Mucosa of descending colon (tissue), 3 donors: ENCODE measurements around the gene POTEJ. TPM values are rescaled to one million over a fixed set of nuclear protein-coding genes. Genes with fewer than 3 reads are reported as not detected.
"Not testable (repeated sequence)": the region's sequence is repeated elsewhere in the genome, so short reads cannot be mapped to it uniquely, and the experiment has no call there.

ENCODE experiments used
- ATAC-seq: fragments of 200-7000 bp; cut with Tn5 transposase; one replicate; pipeline ENCODE4 v1.9.1; 2020; ENCODE audit warnings: mild to moderate bottlenecking, moderate library complexity
- DNase-seq, 3 donors: peaks; one replicate each; pipeline ENCODE4 v3.0.0-alpha.2; 2020
- H3K36me3 ChIP-seq: fragments of 200-600 bp; one replicate; pipeline ENCODE4 v1.8.0; 2021; ENCODE audit warnings: low read depth, mild to moderate bottlenecking
- H3K4me1 ChIP-seq: fragments of 200-600 bp; one replicate; pipeline ENCODE4 v1.8.0; 2021; ENCODE audit warnings: low read depth, mild to moderate bottlenecking
- H3K4me3 ChIP-seq: fragments of 200-600 bp; one replicate; pipeline ENCODE4 v1.8.0; 2021; ENCODE audit warnings: mild to moderate bottlenecking
- H3K9me3 ChIP-seq: fragments of 200-600 bp; one replicate; pipeline ENCODE4 v1.8.0; 2021; ENCODE audit warnings: mild to moderate bottlenecking
- intact Hi-C, 2 donors: fragments of 100-400 bp; cut with DNase I in 1 of 2; cut with micrococcal nuclease in 1 of 2; formaldehyde crosslinking; loops; one replicate each; pipeline versions ENCODE4 v1.11.0 to v1.11.1; 2022; cut with DNase I, micrococcal nuclease
- long read RNA-seq, 2 donors: library from polyadenylated mRNA; unstranded; transcript quantifications; one replicate each; pipeline ENCODE4 v2.0.0, GENCODE V29; 2019 to 2021
- total RNA-seq, 3 donors: library from RNA; stranded (reverse); fragmentation: NEBNext Ultra II Directional in 2 of 3; extraction: Animal tissue kit (Norgen Biotek cat#: 25700) in 2 of 3; gene quantifications; one replicate each; pipeline versions ENCODE4 v1.2.1 to v1.2.4, GENCODE V29; 2021 to 2023
- donor health status: DM: no; HTN: no; CAD: no; lungs with moderate emphysema.
- donor health status: DM: no; HTN: no; CAD: no.
- donor health status: DM: no; HTN: yes; CAD: no.

Gene POTEJ
- total RNA-seq: under 1 TPM in 1 of 3 donors, not detected in 2; 0.10 TPM
- long read RNA-seq, donor 1: 0 reads
- long read RNA-seq, donor 2: 0 reads

- H3K4me1 ChIP-seq, ATAC-seq, H3K4me3 ChIP-seq, intact Hi-C loops, DNase-seq, H3K36me3 ChIP-seq, H3K9me3 ChIP-seq: not testable (repeated sequence)
Observed at GRCh38 chr2:130611140-130611539, at the start of gene POTEJ. Gene POTEJ, plus strand, starts transcription at chr2:130611440. Its CDS starts 93 bp downstream, at chr2:130611533.

DNA sequence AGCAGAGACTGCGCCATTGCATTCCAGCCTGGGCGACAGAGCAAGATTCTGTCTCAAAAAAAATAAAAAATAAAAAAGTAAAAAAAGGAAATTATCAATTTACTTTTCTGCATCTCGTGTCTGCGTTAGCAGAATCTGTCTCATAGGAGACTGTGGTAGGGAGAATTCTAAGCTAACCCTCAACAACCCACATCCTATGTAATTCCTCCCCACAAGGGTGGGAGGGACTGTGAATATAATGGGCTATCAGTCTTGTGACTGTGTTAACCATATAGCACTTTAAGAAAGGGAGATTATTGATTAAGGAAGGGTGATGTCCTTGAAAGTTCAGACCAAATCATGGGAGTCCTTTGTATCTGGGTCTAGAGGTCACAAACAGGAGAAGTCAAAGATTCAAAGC lies 45.1 kb upstream of the POTEJ start:
- DNase-seq, H3K9me3 ChIP-seq, ATAC-seq, intact Hi-C loops, H3K4me1 ChIP-seq, H3K36me3 ChIP-seq, H3K4me3 ChIP-seq: not testable (repeated sequence)

DNA sequence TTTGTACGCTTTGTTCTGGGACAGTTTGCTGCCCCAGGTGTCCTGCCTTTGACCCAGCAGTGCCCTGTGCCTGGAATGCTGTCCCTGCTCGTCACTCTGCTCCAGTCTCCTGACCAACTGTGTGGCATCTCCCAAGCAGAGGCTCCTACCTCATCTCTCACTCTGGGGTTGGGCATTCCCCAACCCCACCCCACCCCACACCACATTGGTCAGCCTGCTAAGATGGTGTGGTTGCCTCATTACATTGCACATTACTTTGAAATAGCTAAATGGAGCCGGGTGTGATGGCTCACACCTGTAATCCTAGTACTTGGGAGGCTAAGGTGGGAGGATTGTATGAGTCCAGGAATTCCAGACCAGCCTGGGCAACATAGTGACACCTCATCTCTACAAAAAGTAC lies 39.3 kb upstream of the POTEJ start:
- DNase-seq, H3K4me1 ChIP-seq, ATAC-seq, H3K36me3 ChIP-seq, intact Hi-C loops, H3K4me3 ChIP-seq, H3K9me3 ChIP-seq: not testable (repeated sequence)

GRCh38 chr2:130574230-130574629 lies 37.0 kb upstream of the POTEJ start:
- H3K4me3 ChIP-seq, intact Hi-C loops: not testable (repeated sequence)

DNA sequence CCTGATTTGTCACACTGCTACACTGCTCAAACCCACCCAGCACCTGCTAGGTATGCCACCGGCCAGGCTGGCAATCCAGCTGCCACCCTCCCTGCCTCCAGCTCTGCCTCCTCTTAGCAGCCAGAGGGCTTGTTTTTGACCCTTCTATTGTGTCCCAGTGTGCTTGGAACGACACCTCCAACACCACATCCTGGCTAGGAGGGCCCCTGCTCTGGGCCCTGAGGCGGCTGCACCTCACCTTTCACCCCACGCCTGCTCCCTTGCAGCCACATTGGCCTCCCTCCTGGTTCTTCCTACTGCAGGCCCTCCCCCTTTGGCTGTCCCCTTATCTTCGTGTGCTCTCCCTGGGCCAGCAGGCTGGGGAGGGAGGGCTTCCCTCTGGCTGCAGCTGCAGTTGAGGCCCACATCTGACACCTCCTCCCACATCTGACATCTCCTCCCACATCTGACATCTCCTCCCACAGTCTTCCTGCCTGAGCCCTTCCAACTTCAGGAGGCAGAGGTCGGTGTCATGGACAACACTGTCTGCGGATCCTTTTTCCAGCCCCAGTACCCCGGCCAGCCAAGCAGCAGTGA lies 34.9 kb upstream of the POTEJ start:
- H3K9me3 ChIP-seq, ATAC-seq, H3K36me3 ChIP-seq, H3K4me1 ChIP-seq, DNase-seq, intact Hi-C loops, H3K4me3 ChIP-seq: not testable (repeated sequence)

More at GRCh38 chr2:130574230-130574629, 37.0 kb upstream of the POTEJ start:
- not testable (repeated sequence) for ATAC-seq, H3K4me1 ChIP-seq, DNase-seq, H3K36me3 ChIP-seq, H3K9me3 ChIP-seq

GRCh38 chr2:130577559-130577958 lies 33.7 kb upstream of the POTEJ start:
- H3K4me1 ChIP-seq, H3K4me3 ChIP-seq, intact Hi-C loops, DNase-seq, H3K36me3 ChIP-seq, H3K9me3 ChIP-seq: not testable (repeated sequence)
- peak; percentile 5 for ATAC-seq

GRCh38 chr2:130579121-130579520 lies 32.1 kb upstream of the POTEJ start:
- DNase-seq, H3K4me1 ChIP-seq, H3K4me3 ChIP-seq, ATAC-seq, H3K36me3 ChIP-seq, H3K9me3 ChIP-seq, intact Hi-C loops: not testable (repeated sequence)

- H3K36me3 ChIP-seq, H3K9me3 ChIP-seq, H3K4me3 ChIP-seq, ATAC-seq, H3K4me1 ChIP-seq, DNase-seq, intact Hi-C loops: not testable (repeated sequence)
Observed at GRCh38 chr2:130581491-130581890, 29.7 kb upstream of the POTEJ start.

- H3K9me3 ChIP-seq, H3K4me3 ChIP-seq, H3K4me1 ChIP-seq, H3K36me3 ChIP-seq, DNase-seq, intact Hi-C loops, ATAC-seq: not testable (repeated sequence)
Observed at GRCh38 chr2:130582970-130583369, 28.3 kb upstream of the POTEJ start.

- intact Hi-C loops, H3K4me1 ChIP-seq, H3K4me3 ChIP-seq, H3K9me3 ChIP-seq, H3K36me3 ChIP-seq: not testable (repeated sequence)
- peak in 1 of 3 donors; percentile 51 for DNase-seq
- peak; percentile 79 for ATAC-seq
Observed at GRCh38 chr2:130583582-130583981, 27.7 kb upstream of the POTEJ start.

- DNase-seq, H3K4me3 ChIP-seq, intact Hi-C loops, ATAC-seq, H3K4me1 ChIP-seq, H3K36me3 ChIP-seq, H3K9me3 ChIP-seq: not testable (repeated sequence)
Observed at GRCh38 chr2:130584726-130585125, 26.5 kb upstream of the POTEJ start.

GRCh38 chr2:130588688-130589458 lies 22.4 kb upstream of the POTEJ start:
- H3K4me1 ChIP-seq, DNase-seq, H3K9me3 ChIP-seq, intact Hi-C loops, H3K4me3 ChIP-seq, H3K36me3 ChIP-seq: not testable (repeated sequence)
- ATAC-seq: peak; percentile 21

DNA sequence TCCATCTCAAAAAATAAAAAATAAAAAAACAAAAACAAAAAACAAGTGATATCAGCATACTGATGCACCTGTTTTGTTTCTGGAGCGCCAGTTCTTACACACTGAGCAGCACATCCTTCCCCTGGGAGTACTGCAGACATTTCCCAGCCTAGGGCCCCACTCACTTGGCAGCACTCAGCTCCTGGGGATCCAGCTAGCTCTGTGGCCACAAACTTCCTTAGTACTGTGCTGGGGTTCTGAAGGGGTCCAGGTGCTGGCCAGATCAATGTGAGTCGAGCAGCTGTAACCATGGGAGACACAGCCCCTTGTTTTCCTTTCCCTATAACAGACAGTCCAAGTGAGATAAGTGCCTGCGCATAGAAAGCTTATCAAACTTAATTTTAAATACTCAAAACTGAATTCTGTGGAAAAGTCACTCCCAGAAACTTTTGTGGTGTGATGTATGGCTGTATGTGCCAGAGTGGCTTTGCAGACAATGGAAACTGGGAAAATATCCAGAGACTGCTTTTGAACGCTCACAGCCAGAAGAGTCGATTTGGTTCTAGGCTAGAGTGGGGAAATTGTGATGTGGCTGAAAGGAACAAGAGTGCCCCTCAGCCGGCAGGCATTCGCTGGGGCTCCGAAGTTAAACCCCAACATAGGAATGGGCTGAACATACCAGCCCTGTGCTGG lies 20.9 kb upstream of the POTEJ start:
- intact Hi-C loops, H3K4me1 ChIP-seq, H3K9me3 ChIP-seq, ATAC-seq, DNase-seq, H3K4me3 ChIP-seq, H3K36me3 ChIP-seq: not testable (repeated sequence)

- H3K9me3 ChIP-seq, ATAC-seq, H3K36me3 ChIP-seq, intact Hi-C loops, H3K4me3 ChIP-seq, H3K4me1 ChIP-seq, DNase-seq: not testable (repeated sequence)
Observed at GRCh38 chr2:130590842-130591359, 20.3 kb upstream of the POTEJ start.
